GM19438 (cell line): ENCODE data around the gene PCDH9.

ENCODE experiments used
- ATAC-seq: cut with Tn5 transposase; IDR thresholded peaks from one replicate; pipeline ENCODE4 v1.9.1; 2021; ENCODE audit warnings: low read depth; ENCODE audit not compliant: unreplicated experiment

The PCDH9 gene

GRCh38 chr13:67049744-67050143, 180.4 kb downstream of the PCDH9 start:
- no peak for ATAC-seq

DNA sequence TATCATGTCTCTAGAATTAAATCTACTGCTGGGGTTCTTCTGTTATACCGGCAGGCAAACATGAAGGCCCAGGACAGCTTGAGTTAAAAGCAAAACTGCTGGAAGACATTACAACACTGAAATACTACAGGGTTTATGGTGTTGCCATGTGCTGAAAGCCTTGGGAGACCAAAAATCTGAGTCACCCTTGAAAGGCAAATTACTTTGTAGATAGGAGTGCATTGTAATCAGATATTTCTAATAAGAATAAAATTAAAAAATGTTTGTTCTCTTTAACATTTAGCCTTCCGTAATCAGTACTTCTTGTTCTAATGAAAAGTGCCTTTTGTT, 181.3 kb downstream of the PCDH9 start:
- peak; percentile 27 for ATAC-seq

GRCh38 chr13:67048084-67048820, 181.9 kb downstream of the PCDH9 start:
- ATAC-seq = peak; percentile 93

DNA sequence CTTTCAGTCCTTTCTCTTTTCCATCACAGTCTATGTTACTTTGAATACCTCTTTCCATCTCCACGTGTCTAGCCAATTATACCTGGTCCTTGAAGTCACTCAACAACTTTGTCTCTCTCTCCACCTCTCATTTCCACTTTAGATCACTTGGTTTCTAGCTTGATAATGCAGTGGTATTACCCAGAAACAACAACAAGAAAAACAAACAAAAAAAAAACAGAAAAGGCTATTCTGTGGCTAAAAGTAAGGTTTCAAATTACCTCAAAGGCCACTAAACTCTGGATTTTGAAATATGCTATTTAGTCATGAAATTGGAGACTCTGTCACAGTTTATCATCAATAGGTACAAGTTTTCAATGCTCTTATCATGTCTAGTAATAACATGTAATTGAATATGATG, 184.8 kb downstream of the PCDH9 start:
- ATAC-seq = no peak

GRCh38 chr13:67043901-67044300, 186.2 kb downstream of the PCDH9 start:
- ATAC-seq = no peak

DNA sequence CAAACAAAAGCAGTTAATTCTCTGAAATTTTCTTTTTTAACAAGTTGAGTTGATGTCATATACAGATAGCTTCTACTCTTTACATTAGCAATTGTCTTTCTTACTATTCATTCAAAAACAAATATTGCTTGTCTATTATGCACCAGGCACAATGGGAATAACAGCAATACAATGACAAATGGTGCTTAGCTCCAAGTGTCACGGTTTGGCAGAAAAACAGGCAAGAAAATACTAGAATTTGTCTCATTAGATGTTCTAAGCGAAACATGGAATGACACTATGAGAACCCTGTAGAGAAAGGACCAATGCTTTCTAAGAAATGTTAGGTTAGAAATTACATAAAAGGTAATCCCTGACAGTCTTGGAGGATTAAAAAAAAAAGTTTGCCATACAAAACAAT, 187.6 kb downstream of the PCDH9 start:
- no peak for ATAC-seq

GRCh38 chr13:67036699-67037457, 193.3 kb downstream of the PCDH9 start:
- ATAC-seq = no peak

GRCh38 chr13:67033170-67033569, 197.0 kb downstream of the PCDH9 start:
- ATAC-seq = peak; percentile 64

DNA sequence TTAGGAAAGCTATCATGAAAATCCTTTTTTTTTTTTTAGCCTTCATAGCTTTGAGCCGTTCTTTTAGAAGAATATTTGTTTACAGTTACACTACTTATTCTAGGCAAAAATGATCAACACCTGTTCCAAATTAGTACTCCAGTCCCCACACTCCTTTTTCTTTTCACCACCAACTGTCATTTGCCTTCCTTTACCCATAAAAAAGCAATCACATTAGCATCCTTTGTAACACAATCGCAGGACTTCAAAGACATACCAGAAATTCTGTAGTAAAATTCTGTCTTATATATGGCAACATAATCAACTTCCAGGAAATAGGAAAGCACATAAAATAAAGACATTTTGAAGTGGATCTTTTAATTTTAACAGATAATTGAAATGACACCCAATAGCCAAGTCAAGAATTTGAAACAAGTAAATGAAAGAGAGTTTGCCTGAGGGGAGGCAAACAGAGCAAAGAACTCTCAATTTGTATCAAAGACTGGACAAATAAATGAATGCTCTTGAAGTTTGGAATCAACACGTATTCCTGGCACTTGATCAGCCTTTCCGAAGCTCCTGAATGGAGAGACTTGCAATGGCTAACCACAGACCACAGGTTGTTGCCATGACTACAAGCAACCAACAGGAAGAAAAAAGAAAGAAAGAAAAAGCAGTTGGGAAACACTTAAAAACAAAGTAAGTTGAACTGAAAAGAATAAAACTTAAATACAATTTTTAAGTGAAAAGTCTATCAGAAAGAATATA, 206.8 kb downstream of the PCDH9 start:
- no peak for ATAC-seq

- no peak for ATAC-seq
Observed at GRCh38 chr13:67018775-67019174, 211.4 kb downstream of the PCDH9 start.

DNA sequence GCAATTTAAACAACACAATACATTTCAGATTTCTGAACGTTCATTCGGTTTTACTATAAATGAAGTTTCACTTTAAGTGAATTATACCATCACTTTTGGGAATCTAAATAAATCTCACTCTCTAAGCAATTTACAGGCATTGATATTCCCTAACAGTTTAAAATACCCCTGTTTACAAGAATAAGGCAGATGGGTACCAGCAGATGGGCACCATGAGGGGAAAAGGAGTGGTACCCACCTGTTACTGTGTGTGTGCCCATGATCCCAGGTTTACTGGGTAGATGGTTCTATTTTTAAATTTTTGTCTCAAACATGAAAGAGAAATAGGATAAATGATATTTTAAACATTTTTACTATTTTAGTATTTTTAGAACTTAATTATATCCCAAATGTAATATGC, 212.9 kb downstream of the PCDH9 start:
- no peak for ATAC-seq

- no peak for ATAC-seq
Observed at GRCh38 chr13:67015976-67016600, 214.0 kb downstream of the PCDH9 start.

GRCh38 chr13:67014399-67014798, 215.7 kb downstream of the PCDH9 start:
- no peak for ATAC-seq

DNA sequence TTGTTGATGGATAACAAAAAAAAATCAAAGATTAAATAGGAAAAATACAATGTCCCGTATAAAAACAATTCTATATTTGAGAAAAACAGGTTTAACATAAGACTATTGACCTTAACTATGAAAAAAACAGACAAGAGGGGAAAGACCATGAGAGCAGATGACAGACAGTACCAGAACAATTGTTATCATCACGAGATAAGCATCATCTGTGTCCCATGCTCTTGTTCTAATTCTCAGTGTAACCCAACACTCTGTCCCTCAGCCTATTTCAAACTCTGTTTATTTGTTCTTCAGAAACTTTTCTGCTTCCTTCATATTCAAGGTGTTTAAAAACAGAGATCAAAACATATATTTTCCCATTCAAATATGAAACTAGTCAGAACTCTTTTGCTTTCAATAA, 216.4 kb downstream of the PCDH9 start:
- no peak for ATAC-seq

- no peak for ATAC-seq
Observed at GRCh38 chr13:67008075-67008668, 222.0 kb downstream of the PCDH9 start.

DNA sequence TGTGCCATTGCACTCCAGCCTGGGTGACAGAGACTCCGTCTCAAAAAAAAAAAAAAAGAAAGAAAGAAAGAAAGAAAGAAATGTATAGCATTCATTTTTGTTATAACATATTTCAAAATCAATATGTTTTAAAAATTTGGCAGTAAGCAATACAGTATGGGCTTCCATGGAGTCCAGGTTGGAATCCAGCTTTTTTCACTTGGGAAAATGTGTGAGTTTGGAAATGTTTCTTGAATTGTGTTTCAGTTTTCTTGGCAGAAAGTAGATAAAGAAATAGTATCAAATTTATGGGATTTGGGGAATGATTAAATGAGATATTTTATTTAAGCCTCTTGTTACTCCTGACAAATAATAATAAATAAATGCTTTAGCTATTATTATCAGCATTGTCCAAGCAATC, 225.6 kb downstream of the PCDH9 start:
- ATAC-seq = no peak

- no peak for ATAC-seq
Observed at GRCh38 chr13:67003743-67004142, 226.4 kb downstream of the PCDH9 start.

GRCh38 chr13:67001363-67001762, 228.8 kb downstream of the PCDH9 start:
- no peak for ATAC-seq

GRCh38 chr13:66996503-66996902, 233.6 kb downstream of the PCDH9 start:
- no peak for ATAC-seq

- peak; percentile 76 for ATAC-seq
Observed at GRCh38 chr13:66995203-66995611, 234.9 kb downstream of the PCDH9 start.
